Vagina (tissue), 2 donors: ENCODE results near the gene STARD13. TPM values are rescaled to one million over a fixed set of nuclear protein-coding genes. Genes with fewer than 3 reads are reported as not detected.

Experiments
- DNase-seq, 2 donors: peaks; one replicate each; pipeline ENCODE4 v3.0.0-alpha.2; 2017; ENCODE audit errors: extremely low spot score in 2 of 2
- H3K27ac ChIP-seq: fragments of 200-600 bp; sonication (generic); one replicate; pipeline ENCODE4 v1.5.1; 2019
- H3K27me3 ChIP-seq: fragments of 200-600 bp; sonication (generic); one replicate; pipeline ENCODE4 v1.5.1; 2019
- H3K36me3 ChIP-seq, 2 donors: fragments of 200-600 bp; sonication (generic); one replicate each; pipeline ENCODE4 v1.5.1; 2017 to 2019
- H3K4me1 ChIP-seq: fragments of 200-600 bp; sonication (generic); one replicate; pipeline ENCODE4 v1.5.1; 2019
- H3K4me3 ChIP-seq, 2 donors: fragments of 200-600 bp; sonication (generic); 1 replicate in 1 of 2; 2 replicates in 1 of 2; pipeline ENCODE4 v1.5.1; 2016 to 2019
- H3K9me3 ChIP-seq: fragments of 200-600 bp; sonication (generic); one replicate; pipeline ENCODE4 v1.5.1; 2019
- CTCF ChIP-seq, 3 experiments: fragments of 450-650 bp in 2 of 3; fragments of 200-600 bp in 1 of 3; sonication (generic) in 1 of 3; IDR thresholded peaks; one replicate each; pipeline ENCODE4 v1.5.1; 2017 to 2019; ENCODE audit warnings: antibody characterized with exemption in 3 of 3, mild to moderate bottlenecking in 2 of 3, moderate library complexity in 2 of 3
- POLR2A ChIP-seq, 2 donors: fragments of 450-650 bp; IDR thresholded peaks; one replicate each; pipeline ENCODE4 v1.6.1; 2017; ENCODE audit warnings: antibody characterized with exemption in 2 of 2, mild to moderate bottlenecking in 2 of 2, moderate library complexity in 2 of 2
- POLR2AphosphoS5 ChIP-seq, 2 donors: sonication (generic); formaldehyde crosslinking; IDR thresholded peaks; one replicate each; pipeline ENCODE4 v1.9.0; 2017; ENCODE audit warnings: antibody characterized with exemption in 2 of 2, mild to moderate bottlenecking in 2 of 2, low read depth in 1 of 2; ENCODE audit not compliant: insufficient read depth in 1 of 2
- intact Hi-C: fragments of 100-400 bp; cut with DNase I; formaldehyde crosslinking; loops from one replicate; pipeline ENCODE4 v1.15.1; 2023
- total RNA-seq: library from RNA; depleted of rRNA; stranded (reverse); fragments of >200 nt; gene quantifications from one replicate; pipeline ENCODE4 v1.2.3, GENCODE V29; 2016

Gene STARD13
- total RNA-seq, 1 donor from 2014 or later: 33.1 TPM

- no peaks in the 10 kb centered on the region for H3K27me3 ChIP-seq
- no peak overlapping the region for H3K27ac ChIP-seq
- H3K4me1 ChIP-seq: peaks cover 61% of the 10 kb centered on the region
- intact Hi-C loops: no loop called here
- no peak for DNase-seq
- H3K4me3 ChIP-seq: no peak overlapping the region
- no peaks in the 10 kb centered on the region for H3K9me3 ChIP-seq
- TF ChIP-seq POLR2A (IDR thresholded peaks at IDR 0.05): no peak
- no peak for TF ChIP-seq POLR2AphosphoS5 (IDR thresholded peaks at IDR 0.05; ENCODE audit: insufficient read depth in 1 of 2, low read depth in 1 of 2)
- TF ChIP-seq CTCF (IDR thresholded peaks at IDR 0.05): no peak
- no peaks in the 10 kb centered on the region for H3K36me3 ChIP-seq
These were observed 68.3 kb downstream of the STARD13 start for GRCh38 chr13:33217256-33217655.

GRCh38 chr13:33213797-33214196 is 71.8 kb downstream of the STARD13 start:
- Histone ChIP-seq H3K27me3 (no peaks in the 10 kb centered on the region), H3K4me1 (peaks cover 52% of the 10 kb centered on the region), H3K4me3 (no peak overlapping the region), H3K36me3 (no peaks in the 10 kb centered on the region), H3K27ac (peak overlapping the region; percentile 69), H3K9me3 (no peaks in the 10 kb centered on the region)
- intact Hi-C loops: no loop called here
- no peak for TF ChIP-seq POLR2A (IDR thresholded peaks at IDR 0.05)
- no peak for TF ChIP-seq POLR2AphosphoS5 (IDR thresholded peaks at IDR 0.05; ENCODE audit: insufficient read depth in 1 of 2, low read depth in 1 of 2)
- TF ChIP-seq CTCF (IDR thresholded peaks at IDR 0.05): no peak
- no peak for DNase-seq

GRCh38 chr13:33213024-33213768 is 72.4 kb downstream of the STARD13 start:
- DNase-seq: no peak
- intact Hi-C loops: no loop called here
- H3K4me1 ChIP-seq: peaks cover 52% of the 10 kb centered on the region
- H3K36me3 ChIP-seq: no peaks in the 10 kb centered on the region
- H3K9me3 ChIP-seq: no peaks in the 10 kb centered on the region
- no peaks in the 10 kb centered on the region for H3K27me3 ChIP-seq
- H3K4me3 ChIP-seq: no peak overlapping the region
- TF ChIP-seq POLR2A (IDR thresholded peaks at IDR 0.05): no peak
- no peak for TF ChIP-seq POLR2AphosphoS5 (IDR thresholded peaks at IDR 0.05; ENCODE audit: insufficient read depth in 1 of 2, low read depth in 1 of 2)
- no peak for TF ChIP-seq CTCF (IDR thresholded peaks at IDR 0.05)
- no peak overlapping the region for H3K27ac ChIP-seq

GRCh38 chr13:33212396-33212795 is 73.2 kb downstream of the STARD13 start:
- H3K4me1 ChIP-seq: peaks cover 52% of the 10 kb centered on the region
- no peak overlapping the region for H3K27ac ChIP-seq

More at GRCh38 chr13:33212396-33212795, 73.2 kb downstream of the STARD13 start:
- DNase-seq: no peak
- H3K4me3 ChIP-seq: no peak overlapping the region
- H3K9me3 ChIP-seq: no peaks in the 10 kb centered on the region
- TF ChIP-seq POLR2A (IDR thresholded peaks at IDR 0.05): no peak
- no peak for TF ChIP-seq CTCF (IDR thresholded peaks at IDR 0.05)
- TF ChIP-seq POLR2AphosphoS5 (IDR thresholded peaks at IDR 0.05; ENCODE audit: insufficient read depth in 1 of 2, low read depth in 1 of 2): no peak
- no peaks in the 10 kb centered on the region for H3K36me3 ChIP-seq
- intact Hi-C loops: no loop called here
- H3K27me3 ChIP-seq: no peaks in the 10 kb centered on the region
